ENCODE measurements around the gene SCRN2.
A peak's percentile ranks its signal among the peaks of the same experiment; 100 is the strongest.

The SCRN2 gene

GRCh38 chr17:47819475-47819874, 21.6 kb downstream of the SCRN2 start:
- DNase-seq = no peak

GRCh38 chr17:47818002-47818695, 22.9 kb downstream of the SCRN2 start:
- DNase-seq = no peak

- no peak for DNase-seq
Observed at GRCh38 chr17:47816947-47817346, 24.1 kb downstream of the SCRN2 start.

- DNase-seq = no peak
Observed at GRCh38 chr17:47816111-47816735, 24.9 kb downstream of the SCRN2 start.

- no peak for DNase-seq
Observed at GRCh38 chr17:47815106-47815918, 25.8 kb downstream of the SCRN2 start.

GRCh38 chr17:47813512-47814031, 27.5 kb downstream of the SCRN2 start:
- DNase-seq = no peak

GRCh38 chr17:47813077-47813476, 28.0 kb downstream of the SCRN2 start:
- no peak for DNase-seq

GRCh38 chr17:47812146-47812920, 28.7 kb downstream of the SCRN2 start:
- no peak for DNase-seq

- DNase-seq = no peak
Observed at GRCh38 chr17:47811709-47812108, 29.4 kb downstream of the SCRN2 start.

GRCh38 chr17:47810901-47811635, 30.0 kb downstream of the SCRN2 start:
- no peak for DNase-seq

GRCh38 chr17:47810200-47810821, 30.8 kb downstream of the SCRN2 start:
- DNase-seq = peak; percentile 35

- no peak for DNase-seq
Observed at GRCh38 chr17:47808830-47809480, 32.1 kb downstream of the SCRN2 start.

GRCh38 chr17:47808036-47808829, 32.8 kb downstream of the SCRN2 start:
- no peak for DNase-seq

GRCh38 chr17:47807421-47807820, 33.7 kb downstream of the SCRN2 start:
- no peak for DNase-seq

GRCh38 chr17:47806913-47807255, 34.2 kb downstream of the SCRN2 start:
- DNase-seq = no peak

- DNase-seq = no peak
Observed at GRCh38 chr17:47806026-47806912, 34.8 kb downstream of the SCRN2 start.

GRCh38 chr17:47804461-47804860, 36.6 kb downstream of the SCRN2 start:
- no peak for DNase-seq

- DNase-seq = no peak
Observed at GRCh38 chr17:47803751-47804150, 37.3 kb downstream of the SCRN2 start.

GRCh38 chr17:47803201-47803600, 37.9 kb downstream of the SCRN2 start:
- DNase-seq = no peak

Measured in stimulated activated CD8-positive, alpha-beta memory T cell treated with anti-CD3 and anti-CD28 coated beads, Interleukin-4, amount 100 ng/mL, for 48 hours (primary cell).